A549 treated with dexamethasone at 1 μM for 4 hours (cell line): ENCODE measurements around the gene GPHN. TPM values are rescaled to one million over a fixed set of nuclear protein-coding genes. Genes with fewer than 3 reads are reported as not detected.

Experiments used
- total RNA-seq: library from RNA; stranded (reverse); fragments of 200-300 nt; extraction: Qiagen RNA extraction; gene quantifications from 5 replicates; pipeline ENCODE4 v1.2.3, GENCODE V29; 2022

GPHN gene
- total RNA-seq = 11.1 to 14.7 TPM (median 12.6 TPM) in 5 replicates

DNA sequence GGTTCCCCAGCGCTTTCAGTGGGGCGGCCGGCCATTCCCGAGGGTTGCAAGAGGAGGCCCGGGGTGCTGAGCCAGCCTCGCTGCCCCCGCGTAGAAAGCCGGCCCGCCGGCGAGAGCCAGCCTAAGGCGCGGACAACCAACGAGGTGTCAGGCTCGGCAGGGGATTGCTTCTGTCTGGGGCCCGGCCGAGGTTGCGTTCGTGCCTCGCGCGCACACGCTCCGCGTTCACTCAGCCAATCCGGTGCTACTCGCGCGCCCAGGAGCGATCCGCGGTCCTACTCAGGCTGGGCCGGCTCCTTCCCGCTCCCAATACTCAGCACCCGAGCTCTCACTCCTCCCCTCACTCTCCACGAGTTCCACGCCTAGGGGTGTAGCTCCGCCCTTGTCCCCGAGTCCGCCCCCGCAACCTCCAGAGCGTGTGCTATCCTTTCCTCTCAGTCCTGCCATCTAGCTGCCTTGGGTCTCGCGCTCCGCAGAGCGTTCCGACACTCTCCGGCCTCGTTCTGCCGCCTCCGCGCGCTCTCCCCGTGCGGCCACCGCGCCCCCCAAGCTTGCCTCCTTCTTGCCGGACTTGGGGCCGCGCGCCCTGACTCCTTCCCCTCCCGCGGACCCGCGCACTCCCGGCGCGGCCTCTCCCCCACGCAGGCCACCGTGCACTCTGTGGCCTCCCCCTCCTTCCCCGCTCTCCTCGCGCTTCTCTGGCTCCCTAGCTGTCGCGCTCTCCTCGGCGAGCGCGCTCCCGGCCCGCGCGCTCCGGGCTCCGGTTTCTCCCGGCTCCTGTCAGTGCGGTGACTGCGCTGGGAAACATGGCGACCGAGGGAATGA lies at the start of gene GPHN:
TSS of gene GPHN (plus strand) at position 426 of the 825 bp plus-strand sequence.

DNA sequence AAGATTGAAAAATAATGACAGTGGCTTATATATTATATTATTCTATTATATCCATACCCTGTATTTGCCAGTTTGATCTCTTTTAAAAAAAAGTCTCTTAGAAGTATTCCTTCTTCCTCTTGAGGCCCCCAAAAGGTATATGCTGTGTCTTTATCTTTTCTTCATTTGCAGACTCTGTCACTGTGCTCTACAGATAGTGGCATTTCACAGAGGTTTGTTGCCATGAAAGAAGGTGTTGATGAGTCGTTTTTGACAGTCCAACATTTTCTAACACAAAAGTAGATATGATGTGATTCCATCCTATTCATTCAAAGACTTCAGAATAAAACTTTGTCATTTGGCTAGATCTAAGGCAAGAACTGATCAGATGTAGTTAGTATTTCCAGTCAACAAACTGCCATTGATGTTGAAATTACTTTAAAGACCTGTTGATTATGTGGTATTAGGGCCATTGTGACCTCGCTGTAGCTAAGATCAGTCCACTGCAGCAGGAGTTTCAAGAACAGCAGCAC lies 22.0 kb upstream of the GPHN start, which contains the start of gene CCDC196:
TSS of gene CCDC196 (plus strand) at position 462 of the 512 bp plus-strand sequence. CDS start 132 bp downstream, outside the sequence.

Other genes with a start within 250 kb of the GPHN start
- gene CCDC196, start 21.8 kb upstream of the GPHN start, total RNA-seq = not detected in 5 replicates